ENCODE measurements around the gene MCMBP.
A peak's percentile ranks its signal among the peaks of the same experiment; 100 is the strongest.
"Not testable (repeated sequence)": the region's sequence is repeated elsewhere in the genome, so short reads cannot be mapped to it uniquely, and the experiment has no call there.

MCMBP gene, protein sequence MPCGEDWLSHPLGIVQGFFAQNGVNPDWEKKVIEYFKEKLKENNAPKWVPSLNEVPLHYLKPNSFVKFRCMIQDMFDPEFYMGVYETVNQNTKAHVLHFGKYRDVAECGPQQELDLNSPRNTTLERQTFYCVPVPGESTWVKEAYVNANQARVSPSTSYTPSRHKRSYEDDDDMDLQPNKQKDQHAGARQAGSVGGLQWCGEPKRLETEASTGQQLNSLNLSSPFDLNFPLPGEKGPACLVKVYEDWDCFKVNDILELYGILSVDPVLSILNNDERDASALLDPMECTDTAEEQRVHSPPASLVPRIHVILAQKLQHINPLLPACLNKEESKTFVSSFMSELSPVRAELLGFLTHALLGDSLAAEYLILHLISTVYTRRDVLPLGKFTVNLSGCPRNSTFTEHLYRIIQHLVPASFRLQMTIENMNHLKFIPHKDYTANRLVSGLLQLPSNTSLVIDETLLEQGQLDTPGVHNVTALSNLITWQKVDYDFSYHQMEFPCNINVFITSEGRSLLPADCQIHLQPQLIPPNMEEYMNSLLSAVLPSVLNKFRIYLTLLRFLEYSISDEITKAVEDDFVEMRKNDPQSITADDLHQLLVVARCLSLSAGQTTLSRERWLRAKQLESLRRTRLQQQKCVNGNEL

DNA sequence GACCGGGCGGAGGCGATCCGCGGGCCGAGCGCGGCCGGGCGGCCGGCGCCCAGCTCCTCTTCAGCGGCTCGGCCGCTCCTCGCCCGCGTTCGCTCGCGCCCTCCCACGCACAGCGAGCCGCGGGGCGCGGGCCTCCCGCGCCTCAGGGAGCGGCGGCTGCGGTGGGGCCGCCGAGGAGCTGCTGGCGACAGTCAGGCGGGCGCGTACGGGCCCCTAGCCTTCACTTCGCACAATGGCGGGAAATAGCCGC is at the start of gene MCMBP:
MCMBP (minus strand) TSS at position 234 of the 250 bp plus-strand sequence. CDS start 259 bp downstream, outside the sequence.
- no peak for DNase-seq (ENCODE audit: low read depth)

DNA sequence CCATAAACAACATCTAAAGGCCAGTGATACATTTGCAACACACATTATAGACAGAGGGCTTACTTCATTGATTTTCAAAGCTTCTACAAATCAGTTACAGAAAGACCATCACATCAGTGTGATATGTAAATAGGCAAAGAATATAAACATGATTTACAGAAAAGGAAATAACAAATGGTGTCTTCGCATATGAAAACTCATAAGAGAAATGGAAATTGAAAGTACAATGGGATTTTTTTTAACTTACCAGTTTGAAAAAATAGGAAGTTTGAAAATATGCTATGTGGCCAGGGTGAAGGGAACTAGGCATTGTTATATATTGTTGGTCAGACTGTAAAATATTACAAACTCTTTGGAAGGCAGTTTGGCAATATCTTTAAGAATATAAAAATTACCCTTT is 47.2 kb upstream of the MCMBP start:
- no peak for DNase-seq (ENCODE audit: low read depth)

DNA sequence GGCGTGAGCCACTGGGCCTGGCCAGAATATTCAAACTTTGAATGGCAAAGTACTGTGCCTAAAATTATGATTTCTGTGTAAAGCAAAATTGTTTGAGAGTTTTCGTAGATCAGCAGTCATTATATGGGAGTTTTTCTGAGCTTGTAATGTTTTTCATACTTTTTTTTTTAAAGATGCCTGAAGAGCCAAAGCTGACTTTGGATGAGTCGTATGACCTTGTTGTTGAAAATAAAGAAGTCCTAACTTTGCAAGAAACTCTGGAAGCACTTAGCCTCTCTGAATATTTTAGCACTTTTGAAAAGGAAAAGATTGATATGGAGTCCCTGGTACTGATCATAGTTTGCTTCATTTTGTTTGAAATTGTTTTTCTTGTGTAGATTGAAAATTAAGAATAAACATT is 46.6 kb upstream of the MCMBP start:
- DNase-seq (ENCODE audit: low read depth): no peak

DNA sequence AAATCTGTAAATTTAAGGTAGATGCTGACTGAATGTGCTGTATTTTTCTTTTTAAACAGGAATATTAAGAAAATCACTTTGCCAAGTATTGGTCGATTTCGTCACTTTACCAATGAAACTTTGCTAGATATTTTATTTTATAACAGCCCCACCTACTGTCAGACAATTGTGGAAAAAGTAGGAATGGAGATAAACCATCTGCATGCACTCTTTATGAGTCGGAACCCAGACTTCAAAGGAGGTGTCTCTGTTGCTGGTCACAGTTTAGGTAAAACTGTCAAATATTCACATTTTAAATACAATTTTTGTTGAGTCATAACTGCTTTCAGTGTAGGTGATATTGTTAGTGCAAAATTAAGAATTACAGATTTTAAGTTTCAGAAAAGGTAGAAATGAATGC is 45.1 kb upstream of the MCMBP start:
- no peak for DNase-seq (ENCODE audit: low read depth)

DNA sequence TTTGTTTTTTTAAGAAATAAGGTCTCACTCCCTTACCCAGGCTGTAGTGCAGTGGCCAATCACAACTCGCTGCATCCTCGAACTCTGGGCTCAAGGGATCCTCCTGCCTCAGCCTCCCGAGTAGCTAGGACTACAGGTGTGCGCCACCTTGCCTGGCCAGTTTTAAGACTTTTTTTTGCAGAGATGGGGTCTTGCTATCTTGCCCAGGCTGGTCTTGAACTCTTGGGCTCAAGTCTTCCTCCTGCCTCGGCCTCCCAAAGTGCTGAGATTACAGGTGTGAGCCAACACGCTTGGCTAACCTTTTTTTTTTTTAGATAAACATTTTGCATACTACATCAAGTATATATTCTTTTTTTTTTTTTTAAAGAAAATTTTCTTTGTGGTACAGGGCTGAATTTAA is 38.0 kb upstream of the MCMBP start:
- no peak for DNase-seq (ENCODE audit: low read depth)

DNA sequence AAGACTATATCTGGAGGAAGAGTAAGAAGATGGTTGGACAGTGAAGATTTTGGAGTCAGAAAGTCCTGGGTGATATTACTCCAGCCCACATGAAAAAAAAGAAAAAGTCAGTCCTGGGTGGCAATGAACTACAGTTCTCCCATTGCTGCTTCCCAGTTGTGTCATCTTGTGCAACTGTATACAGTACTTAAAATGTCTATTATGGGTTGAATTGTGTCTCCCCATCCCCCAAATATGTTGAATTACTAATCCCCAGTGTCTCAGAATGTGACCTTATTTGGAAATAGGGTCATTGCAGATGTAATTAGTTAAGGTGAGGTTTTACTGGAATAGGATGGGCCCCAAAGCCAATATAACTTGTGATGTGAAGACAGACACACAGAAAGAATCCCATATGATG is 35.5 kb upstream of the MCMBP start:
- DNase-seq (ENCODE audit: low read depth): no peak

DNA sequence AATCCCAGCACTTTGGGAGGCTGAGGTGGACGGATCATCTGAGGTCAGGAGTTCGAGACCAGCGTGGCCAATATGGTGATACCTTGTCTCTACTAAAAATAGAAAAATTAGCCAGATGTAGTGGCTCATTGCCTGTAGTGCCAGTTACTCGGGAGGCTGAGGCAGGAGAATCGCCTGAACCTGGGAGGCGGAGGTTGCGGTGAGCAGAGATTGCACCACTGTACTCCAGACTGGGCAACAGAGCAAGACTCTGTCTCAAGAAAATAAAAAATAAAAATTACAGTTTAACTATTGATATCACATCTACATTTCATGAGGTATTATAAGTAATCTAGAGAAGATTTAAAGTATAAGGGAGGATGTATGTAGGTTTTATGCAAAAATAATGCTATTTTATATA is 35.1 kb upstream of the MCMBP start:
- not testable (repeated sequence) for DNase-seq (ENCODE audit: low read depth)

DNA sequence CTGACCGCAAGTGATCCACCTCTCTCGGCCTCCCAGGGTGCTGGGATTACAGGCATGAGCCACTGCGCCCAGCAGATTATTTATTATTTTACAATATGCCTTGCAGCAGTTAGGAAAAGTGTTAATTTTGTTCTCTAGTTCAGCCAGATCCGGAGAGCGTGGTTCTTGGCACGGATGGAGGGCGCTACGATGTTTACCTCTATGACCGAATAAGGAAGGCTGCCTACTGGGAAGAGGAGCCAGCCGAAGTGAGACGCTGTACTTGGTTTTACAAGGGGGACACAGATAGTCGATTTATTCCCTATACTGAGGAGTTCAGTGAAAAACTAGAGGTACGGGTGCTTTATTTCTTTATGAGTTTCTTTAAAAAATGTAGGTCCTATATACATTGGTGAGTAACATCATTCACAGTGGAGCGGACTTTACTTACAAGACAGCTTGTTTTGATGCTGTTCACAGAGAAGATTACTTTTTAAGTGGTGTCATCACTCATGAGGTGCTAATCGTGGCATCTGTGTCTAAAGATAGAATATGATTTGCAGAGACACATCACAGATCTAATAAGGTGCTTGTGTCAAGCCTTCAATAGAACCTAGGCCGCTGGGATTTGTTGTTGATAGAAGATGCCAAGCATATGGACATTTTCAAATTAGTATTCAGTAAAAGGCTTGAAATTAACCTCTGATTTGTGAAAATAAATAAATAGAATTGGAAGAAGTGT is 31.5 kb upstream of the MCMBP start:
- no peak for DNase-seq (ENCODE audit: low read depth)

DNA sequence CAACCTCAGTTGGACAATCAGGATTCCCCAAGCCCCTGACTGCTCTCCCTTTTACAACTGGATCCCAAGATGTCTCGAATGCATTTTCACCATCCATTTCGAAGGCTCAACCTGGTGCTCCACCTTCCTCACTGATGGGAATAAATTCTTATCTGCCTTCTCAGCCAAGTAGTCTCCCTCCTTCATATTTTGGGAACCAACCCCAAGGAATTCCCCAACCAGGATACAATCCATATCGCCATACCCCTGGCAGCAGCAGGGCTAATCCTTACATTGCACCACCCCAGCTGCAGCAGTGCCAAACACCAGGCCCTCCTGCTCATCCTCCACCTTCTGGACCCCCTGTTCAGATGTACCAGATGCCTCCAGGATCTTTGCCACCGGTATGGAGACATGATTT is 25.9 kb upstream of the MCMBP start:
- no peak for DNase-seq (ENCODE audit: low read depth)

DNA sequence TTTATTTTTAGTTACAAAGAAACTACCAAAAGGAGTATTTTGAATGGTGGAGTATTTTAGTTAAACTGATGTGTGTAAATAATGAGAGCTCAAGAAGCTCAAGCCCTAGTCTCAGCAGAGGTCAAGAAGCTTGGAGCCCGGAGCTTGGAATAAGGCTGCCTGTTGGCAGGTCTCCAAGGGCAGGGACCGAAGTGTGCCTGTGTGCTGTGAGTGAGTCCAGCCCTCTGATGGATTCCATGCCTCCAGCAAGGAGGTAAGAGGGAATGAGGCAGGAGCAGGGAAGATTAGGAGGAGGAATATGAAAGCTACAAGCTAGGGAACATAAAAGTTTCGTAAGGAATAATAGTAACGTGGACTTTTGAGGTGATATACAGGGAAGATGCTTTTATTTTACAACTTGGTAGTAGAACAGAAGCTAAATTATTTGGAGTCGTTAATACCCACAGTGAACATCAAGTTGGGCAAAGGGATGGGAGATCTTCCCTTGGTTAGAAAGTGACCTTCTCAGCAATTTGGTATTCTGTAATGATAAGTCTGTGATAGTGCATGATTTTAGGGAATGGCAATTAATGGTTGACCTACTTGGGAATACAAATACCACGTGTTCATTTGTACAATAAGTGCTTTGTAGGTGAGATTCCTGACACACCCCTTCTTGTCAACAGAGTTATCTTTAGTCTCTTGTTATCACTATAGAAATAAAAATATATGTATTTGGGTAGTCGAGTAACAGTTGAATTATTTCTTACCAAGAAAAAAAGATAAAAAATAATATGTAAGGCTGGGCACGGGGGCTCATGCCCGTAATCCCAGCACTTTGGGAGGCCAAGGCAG is 24.5 kb upstream of the MCMBP start:
- no peak for DNase-seq (ENCODE audit: low read depth)

DNA sequence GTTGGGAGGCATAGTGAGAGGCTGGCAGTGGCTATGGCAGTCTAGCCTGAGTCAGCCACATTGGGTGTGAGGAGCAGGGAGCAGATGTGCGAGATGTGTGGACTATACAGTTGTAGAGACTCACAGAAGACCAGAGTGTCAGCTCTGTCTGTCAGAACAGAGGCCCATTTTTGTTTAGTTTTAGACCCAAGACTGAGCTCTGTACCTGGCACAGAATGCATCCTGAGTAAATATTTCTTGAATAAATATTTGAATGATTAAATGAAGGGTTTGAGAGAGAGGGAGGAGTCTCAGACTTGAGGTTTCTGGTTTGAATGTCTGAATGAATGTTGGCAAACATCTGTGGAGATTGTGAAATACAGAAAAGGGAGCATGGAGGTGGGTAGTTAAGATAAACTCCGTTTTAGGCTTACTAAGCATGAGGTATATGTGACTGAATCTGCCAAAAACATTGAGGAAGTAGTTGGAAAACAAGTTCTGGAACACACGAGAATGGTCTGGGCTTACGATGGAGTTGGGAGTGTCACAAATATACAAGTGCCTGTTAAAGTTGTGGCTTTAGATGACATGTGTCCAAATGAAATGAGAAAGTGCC is 23.5 kb upstream of the MCMBP start:
- DNase-seq (ENCODE audit: low read depth): no peak

DNA sequence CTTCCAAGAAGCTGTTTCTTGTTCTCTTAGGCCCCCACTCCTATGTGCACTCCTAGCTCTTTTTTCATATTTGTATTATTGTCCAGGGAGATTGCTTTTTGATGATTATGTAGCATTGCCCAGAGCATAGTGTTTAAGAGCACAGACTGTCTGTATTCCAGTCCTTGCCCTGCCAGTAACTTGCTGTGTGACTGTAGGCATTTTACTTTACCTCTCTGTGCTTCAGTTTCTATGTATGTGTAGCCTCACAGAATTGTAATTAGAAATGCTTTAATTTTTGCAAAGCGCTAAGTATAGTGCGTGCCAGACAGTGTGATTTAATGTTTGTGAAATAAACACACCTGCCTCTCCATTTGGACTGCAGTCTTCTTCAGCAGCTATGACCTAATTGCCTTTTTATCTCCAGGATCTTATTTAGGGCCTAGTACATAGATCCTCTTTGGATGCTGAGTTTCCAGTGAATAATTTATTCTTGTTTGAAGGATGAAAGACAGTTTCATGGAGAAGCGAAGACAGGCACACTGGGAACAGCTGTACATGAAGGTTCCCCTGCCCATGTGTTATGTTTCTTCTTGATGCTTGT is 21.3 kb upstream of the MCMBP start:
- no peak for DNase-seq (ENCODE audit: low read depth)

DNA sequence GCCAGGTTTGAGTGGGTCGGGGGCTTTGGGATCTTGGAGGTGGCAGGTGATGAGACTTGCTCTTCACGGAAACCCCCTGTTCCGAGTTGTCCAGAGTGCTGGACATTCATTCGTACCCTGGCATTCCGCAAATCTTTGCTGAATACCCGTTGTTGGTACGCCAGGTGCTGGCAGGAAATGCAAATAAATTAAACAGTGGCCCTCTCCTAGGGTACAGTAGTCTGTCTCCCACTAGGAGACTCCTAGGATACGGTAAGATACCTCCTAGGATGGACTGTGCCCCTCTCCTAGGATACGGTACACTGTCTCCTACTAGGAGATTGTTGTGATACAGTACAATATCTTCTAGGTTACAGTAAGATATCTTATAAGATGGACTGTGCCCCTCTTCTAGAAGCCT is 20.4 kb upstream of the MCMBP start:
- DNase-seq (ENCODE audit: low read depth): no peak

DNA sequence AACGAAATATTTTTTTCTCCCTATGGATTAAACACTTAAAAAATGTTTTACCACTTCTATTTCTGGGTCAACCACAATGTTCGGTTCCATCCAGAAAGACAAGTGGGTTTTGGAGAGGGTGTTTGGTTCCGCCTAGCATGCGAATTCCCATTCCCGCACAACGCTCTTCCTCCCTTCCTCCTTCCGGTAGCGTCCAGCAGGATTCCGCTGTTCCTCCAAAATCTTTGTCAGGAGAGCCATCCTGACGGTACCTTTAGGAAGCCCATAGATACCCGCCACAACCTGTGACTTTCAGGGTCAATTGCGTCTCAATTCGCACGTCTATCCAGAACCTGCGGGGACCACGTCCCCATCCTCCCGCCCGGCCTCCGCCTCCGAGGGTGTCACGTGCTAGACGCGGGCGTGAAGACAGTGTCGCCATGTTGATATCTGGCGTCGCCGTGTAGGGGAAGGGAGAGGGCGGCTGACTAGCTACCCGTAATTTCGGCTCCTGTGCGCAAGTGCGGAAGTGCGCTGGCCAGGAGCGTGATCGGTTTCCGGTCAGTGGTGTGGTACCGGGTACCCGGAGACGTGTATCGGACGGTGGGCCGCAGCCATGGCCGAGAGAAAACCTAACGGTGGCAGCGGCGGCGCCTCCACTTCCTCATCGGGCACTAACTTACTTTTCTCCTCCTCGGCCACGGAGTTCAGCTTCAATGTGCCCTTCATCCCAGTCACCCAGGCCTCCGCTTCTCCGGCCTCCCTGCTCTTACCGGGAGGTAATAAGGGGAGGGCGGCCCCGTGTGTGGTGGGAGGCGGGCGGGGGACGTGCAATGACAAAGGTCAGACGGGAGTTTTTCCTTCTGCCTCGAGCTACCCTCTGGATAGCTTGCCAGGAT is 19.8 kb upstream of the MCMBP start, which contains the start of gene SEC23IP:
SEC23IP (plus strand) TSS at position 543 of the 878 bp plus-strand sequence; CDS start at position 596, 53 bp downstream.
- peak; percentile 86 for DNase-seq (ENCODE audit: low read depth)

DNA sequence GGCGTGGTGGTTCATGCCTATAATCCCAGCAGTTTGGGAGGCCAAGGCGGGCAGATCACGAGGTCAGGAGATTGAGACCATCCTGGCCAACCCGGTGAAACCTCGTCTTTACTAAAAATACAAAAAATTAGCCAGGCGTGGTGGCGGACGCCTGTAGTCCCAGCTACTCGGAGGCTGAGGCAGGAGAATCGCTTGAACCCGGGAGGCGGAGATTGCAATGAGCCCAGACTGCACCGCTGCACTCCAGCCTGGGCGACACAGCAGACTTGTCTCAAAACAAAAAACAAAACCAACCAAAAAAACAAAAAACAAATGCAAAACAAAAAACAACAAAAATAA is 19.2 kb upstream of the MCMBP start:
- not testable (repeated sequence) for DNase-seq (ENCODE audit: low read depth)

DNA sequence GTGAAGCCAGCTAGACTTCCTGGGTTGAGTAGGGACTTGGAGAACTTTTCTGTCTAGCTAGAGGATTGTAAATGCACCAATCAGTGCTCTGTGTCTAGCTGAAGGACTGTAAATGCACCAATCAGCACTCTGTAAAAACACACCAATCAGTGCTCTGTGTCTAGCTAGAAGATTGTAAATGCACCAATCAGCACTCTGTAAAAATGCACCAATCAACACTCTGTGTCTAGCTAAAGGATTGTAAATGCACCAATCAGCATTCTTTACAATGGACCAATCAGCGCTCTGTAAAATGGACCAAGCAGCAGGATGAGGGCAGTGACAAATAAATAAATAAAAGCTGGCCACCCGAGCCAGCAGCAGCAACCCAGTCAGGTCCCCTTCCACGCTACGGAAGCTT is 17.7 kb upstream of the MCMBP start:
- DNase-seq (ENCODE audit: low read depth): not testable (repeated sequence)

DNA sequence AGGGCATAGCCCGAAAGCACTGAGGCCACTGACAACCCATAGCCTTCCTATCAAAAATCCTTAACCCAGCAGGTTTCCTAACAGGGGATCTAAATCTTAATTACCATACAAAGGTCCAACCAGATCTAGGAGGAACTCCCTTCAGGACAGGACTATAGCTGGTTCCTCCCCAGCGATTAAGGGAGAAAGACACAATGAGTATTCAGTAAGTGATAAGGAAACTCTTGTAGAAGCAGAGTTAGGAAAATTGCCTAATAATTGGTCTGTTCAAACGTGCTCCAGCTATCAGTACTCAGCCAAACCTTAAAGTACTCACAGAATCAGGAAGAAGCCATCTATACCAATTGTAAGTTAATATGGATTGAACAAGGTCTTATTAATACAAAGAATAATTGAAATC is 16.6 kb upstream of the MCMBP start:
- DNase-seq (ENCODE audit: low read depth): not testable (repeated sequence)

DNA sequence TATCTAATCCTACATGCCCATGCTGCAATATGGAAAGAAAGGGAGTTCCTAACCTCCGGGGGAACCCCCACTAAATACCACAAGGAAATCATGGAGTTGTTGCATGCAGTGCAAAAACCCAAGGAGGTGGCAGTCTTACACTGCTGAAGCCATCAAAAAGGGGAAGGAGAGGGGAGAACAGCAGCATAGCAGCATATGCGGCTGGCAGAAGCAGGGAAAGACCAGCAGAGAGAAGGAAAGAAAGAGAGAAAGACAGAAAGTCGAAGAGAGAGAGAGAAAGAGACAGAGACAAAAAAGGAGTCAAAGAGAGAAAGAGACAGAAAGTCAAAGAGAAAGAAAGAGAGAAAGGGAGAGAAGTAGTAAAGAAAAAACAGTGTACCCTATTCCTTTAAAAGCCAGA is 16.1 kb upstream of the MCMBP start:
- not testable (repeated sequence) for DNase-seq (ENCODE audit: low read depth)

DNA sequence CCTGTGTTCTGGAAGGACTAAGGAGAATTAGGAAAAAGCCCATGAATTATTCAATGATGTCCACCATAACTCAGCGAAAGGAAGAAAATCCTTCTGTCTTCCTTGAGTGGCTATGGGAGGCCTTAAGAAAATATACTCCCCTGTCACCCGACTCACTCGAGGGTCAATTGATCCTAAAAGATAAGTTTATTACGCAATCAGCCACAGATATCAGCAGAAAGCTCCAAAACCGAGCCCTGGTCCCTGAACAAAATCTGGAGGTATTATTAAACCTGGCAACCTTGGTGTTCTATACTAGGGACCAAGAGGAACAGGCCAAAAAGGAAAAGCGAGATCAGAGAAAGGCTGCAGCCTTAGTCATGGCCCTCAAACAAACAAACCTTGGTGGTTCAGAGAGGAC is 13.4 kb upstream of the MCMBP start:
- not testable (repeated sequence) for DNase-seq (ENCODE audit: low read depth)

DNA sequence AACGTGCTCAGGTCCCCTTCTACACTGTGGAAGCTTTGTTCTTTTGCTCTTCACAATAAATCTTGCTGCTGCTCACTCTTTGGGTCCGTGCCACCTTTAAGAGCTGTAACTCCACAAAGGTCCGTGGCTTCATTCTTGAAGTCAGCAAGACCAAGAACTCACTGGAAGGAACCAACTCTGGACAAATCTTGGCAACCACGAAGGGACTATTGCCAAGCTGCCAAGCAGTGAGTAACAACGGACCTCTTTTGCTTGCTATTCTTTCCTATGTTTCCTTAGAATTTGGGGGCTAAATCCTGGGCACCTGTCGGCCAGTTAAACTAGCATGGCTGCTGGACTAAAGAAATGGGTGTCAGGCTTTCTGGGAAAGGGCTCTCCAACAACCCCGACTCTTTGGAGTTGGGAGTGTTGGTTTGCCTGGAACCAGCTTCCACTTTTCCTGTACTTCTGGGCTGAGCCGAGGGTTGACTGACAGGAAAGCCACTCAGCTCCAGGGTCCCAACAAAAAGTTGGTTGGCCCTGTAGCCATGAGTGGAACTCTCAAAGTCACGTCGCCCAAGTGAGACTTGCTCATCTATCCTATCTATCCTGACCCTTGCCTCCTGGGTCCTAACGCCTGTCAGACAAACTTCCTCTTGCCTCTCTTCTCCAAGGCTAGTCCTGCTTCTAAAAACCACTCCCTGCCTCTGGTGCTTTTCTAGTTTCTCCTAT is 11.4 kb upstream of the MCMBP start:
- DNase-seq (ENCODE audit: low read depth): not testable (repeated sequence)

Measured in activated gamma-delta T cell treated with anti-CD3 and anti-CD28 coated beads, Interleukin-2, amount 50 U/mL, for 16 hours (primary cell).